ENCODE measurements around the gene SLC4A2.

Gene SLC4A2

GRCh38 chr7:151034312-151035025, 24.9 kb upstream of the SLC4A2 start:
- Histone ChIP-seq H3K4me3 (ENCODE audit: low read depth, low read length) (no peak overlapping the region), H3K27ac (ENCODE audit: extremely low read depth, low read depth, low read length) (no peak overlapping the region), H3K36me3 (ENCODE audit: control insufficient read depth in 2 of 2, insufficient read depth in 1 of 2, low read length in 2 of 2) (peaks cover 0 to 60% of the 10 kb centered on the region in 2 experiments; a peak in 1 of 3 replicates), H3K4me1 (ENCODE audit: control insufficient read depth, insufficient read depth, low read length) (0 out of 2 replicates have a peak, but pooled peaks cover 2% of the 10 kb centered on the region), H3K9me3 (ENCODE audit: control insufficient read depth, insufficient read depth, low read depth, low read length) (no peaks in the 10 kb centered on the region)
- no peak for TF ChIP-seq ZNF148 (tag by site-specific recombination; IDR thresholded peaks at IDR 0.05; ENCODE audit: borderline replicate concordance)
- no peak for TF ChIP-seq IKZF3 (tag by site-specific recombination; IDR thresholded peaks at IDR 0.05)
- no peak for TF ChIP-seq KLF17 (tag by site-specific recombination; IDR thresholded peaks at IDR 0.05)
- no peak for TF ChIP-seq SETDB1 (IDR thresholded peaks at IDR 0.05; ENCODE audit: insufficient read length, low read length)
- no peak for TF ChIP-seq ZFP69B (tag by site-specific recombination; IDR thresholded peaks at IDR 0.05)
- no peak for TF ChIP-seq ZNF558 (tag by site-specific recombination; IDR thresholded peaks at IDR 0.05)
- TF ChIP-seq OSR2 (tag by site-specific recombination; IDR thresholded peaks at IDR 0.05), result no peak
- TF ChIP-seq ZSCAN18 (tag by site-specific recombination; IDR thresholded peaks at IDR 0.05), result no peak
- TF ChIP-seq ZNF292 (tag by site-specific recombination; IDR thresholded peaks at IDR 0.05; ENCODE audit: borderline replicate concordance, low read depth), result no peak
- no peak for TF ChIP-seq KLF1 (tag by site-specific recombination; IDR thresholded peaks at IDR 0.05)
- no peak for TF ChIP-seq ZNF214 (tag by site-specific recombination; IDR thresholded peaks at IDR 0.05; ENCODE audit: borderline replicate concordance)
- no peak for TF ChIP-seq MZF1 (tag by site-specific recombination; IDR thresholded peaks at IDR 0.05; ENCODE audit: borderline replicate concordance)
- CTCF ChIA-PET, result interaction anchor here (1.1 kb wide), 1 partner anchor 76 kb away, joined by 3 read pairs; no protein-coding TSS in a partner anchor
- POLR2A ChIA-PET, result interaction anchor here (1.0 kb wide), 1 partner anchor 75 kb away, joined by 3 read pairs; no protein-coding TSS in a partner anchor

GRCh38 chr7:151035026-151035717, 24.2 kb upstream of the SLC4A2 start:
- H3K4me3 ChIP-seq (ENCODE audit: low read depth, low read length), result no peak overlapping the region
- POLR2A ChIA-PET, result no interaction called here
- peaks cover 0 to 60% of the 10 kb centered on the region in 2 experiments; a peak in 1 of 3 replicates for H3K36me3 ChIP-seq (ENCODE audit: control insufficient read depth in 2 of 2, insufficient read depth in 1 of 2, low read length in 2 of 2)
- CTCF ChIA-PET, result no interaction called here
- H3K27ac ChIP-seq (ENCODE audit: extremely low read depth, low read depth, low read length), result no peak overlapping the region
- H3K4me1 ChIP-seq (ENCODE audit: control insufficient read depth, insufficient read depth, low read length), result peaks cover 6% of the 10 kb centered on the region
- H3K9me3 ChIP-seq (ENCODE audit: control insufficient read depth, insufficient read depth, low read depth, low read length), result no peaks in the 10 kb centered on the region
- TF ChIP-seq EGR2 (tag by site-specific recombination; IDR thresholded peaks at IDR 0.05; ENCODE audit: low read depth) (0 out of 2 replicates have a peak, but pooled peaks have one; percentile 18), ZBTB17 (tag by site-specific recombination; IDR thresholded peaks at IDR 0.05) (peak; percentile 58), ZNF785 (tag by site-specific recombination; IDR thresholded peaks at IDR 0.05) (no peak), ZFHX2 (tag by site-specific recombination; conservative IDR thresholded peaks at IDR 0.05) (peak; percentile 58), ZNF701 (tag by site-specific recombination; IDR thresholded peaks at IDR 0.05) (no peak), ZNF670 (tag by site-specific recombination; IDR thresholded peaks at IDR 0.05; ENCODE audit: low read depth) (no peak)
